C4-2B (cell line): ENCODE measurements around the gene CCDC71.

Experiments
- ZFX ChIP-seq: fragments of 450-650 bp; IDR thresholded peaks from 2 replicates; pipeline ENCODE4 v1.6.1; 2017
- TF ChIP-seq, protein P1 (sequence below): fragments of 450-650 bp; conservative IDR thresholded peaks from 2 replicates; pipeline ENCODE4 v1.5.1; 2017; ENCODE audit warnings: mild to moderate bottlenecking

DNA sequence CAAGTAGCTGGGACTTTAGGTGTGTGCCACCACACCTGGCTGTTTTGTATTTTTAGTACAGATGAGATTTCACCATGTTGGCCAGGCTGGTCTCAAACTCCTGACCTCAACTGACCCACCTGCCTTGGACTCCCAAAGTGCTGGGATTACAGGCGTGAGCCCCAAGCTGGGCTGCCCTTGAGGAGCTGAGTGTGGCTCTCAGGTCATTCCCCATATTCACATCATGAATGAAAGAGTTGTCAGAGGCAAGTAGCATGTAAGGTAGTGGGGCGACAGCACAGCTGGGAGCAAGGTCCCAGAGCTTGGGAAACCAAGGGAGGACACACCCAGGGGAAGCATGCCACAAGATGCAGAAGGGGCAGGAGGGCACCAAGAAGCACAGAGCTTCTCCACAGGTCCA, 4.9 kb downstream of the CCDC71 start:
- TF ChIP-seq, protein P1, sequence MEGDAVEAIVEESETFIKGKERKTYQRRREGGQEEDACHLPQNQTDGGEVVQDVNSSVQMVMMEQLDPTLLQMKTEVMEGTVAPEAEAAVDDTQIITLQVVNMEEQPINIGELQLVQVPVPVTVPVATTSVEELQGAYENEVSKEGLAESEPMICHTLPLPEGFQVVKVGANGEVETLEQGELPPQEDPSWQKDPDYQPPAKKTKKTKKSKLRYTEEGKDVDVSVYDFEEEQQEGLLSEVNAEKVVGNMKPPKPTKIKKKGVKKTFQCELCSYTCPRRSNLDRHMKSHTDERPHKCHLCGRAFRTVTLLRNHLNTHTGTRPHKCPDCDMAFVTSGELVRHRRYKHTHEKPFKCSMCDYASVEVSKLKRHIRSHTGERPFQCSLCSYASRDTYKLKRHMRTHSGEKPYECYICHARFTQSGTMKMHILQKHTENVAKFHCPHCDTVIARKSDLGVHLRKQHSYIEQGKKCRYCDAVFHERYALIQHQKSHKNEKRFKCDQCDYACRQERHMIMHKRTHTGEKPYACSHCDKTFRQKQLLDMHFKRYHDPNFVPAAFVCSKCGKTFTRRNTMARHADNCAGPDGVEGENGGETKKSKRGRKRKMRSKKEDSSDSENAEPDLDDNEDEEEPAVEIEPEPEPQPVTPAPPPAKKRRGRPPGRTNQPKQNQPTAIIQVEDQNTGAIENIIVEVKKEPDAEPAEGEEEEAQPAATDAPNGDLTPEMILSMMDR = no peak
- TF ChIP-seq ZFX = no peak
